ENCODE measurements around the gene B4GALT3. TPM values are rescaled to one million over a fixed set of nuclear protein-coding genes. Genes with fewer than 3 reads are reported as not detected.

The B4GALT3 gene
- total and polyA plus RNA-seq, 11 donors, result 13.4 to 40.8 (median 22.4) TPM

GRCh38 chr1:161196111-161196510 lies 18.8 kb upstream of the B4GALT3 start:
- TF ChIP-seq CTCF (IDR thresholded peaks at IDR 0.05), result no peak
- TF ChIP-seq POLR2A (IDR thresholded peaks at IDR 0.05), result no peak
- no peak for DNase-seq
- no peaks in the 10 kb centered on the region for H3K27me3 ChIP-seq
- ATAC-seq, result no peak
- H3K36me3 ChIP-seq, result peaks cover 0 to 46% (median 4%) of the 10 kb centered on the region in 9 donors
- H3K9me3 ChIP-seq, result no peaks in the 10 kb centered on the region
- peaks cover 0 to 86% (median 64%) of the 10 kb centered on the region in 12 donors for H3K4me1 ChIP-seq
- intact Hi-C loops (cut with DNase I), result loop anchor here in 1 of 10 donors (10.0 kb wide), 1 partner anchor 189 kb away; no protein-coding TSS in a partner anchor
- peak overlapping the region in 9 of 12 donors; percentile 93 to 99 (median 96) for H3K27ac ChIP-seq
- H3K4me3 ChIP-seq, result peak overlapping the region in 11 of 12 donors; percentile 34 to 62 (median 56)
- WGBS, 4 donors, result 88 to 89% (median 89%) methylated on average over 6 to 7 of the region's 7 CpGs

DNA sequence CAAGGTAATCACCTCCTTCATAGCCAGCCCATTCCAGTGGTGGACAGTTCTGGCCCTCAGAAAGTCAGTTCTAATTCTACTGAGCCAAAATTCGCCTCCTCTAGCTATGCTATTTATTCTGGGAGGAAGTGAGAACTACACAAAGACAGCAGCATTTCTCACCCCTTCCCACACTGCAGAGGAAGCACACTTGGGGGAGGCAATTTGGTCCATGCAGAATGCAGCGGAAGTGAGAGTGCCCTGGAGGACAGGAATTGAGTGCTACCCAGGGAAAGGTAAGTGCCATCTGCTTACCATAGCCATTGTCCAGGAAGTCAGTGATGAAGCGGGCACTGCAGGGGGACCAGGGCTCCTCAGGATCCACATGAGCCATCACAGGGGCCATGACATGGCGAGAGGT lies 17.9 kb upstream of the B4GALT3 start:
- peaks cover 0 to 51% (median 7%) of the 10 kb centered on the region in 9 donors for H3K36me3 ChIP-seq
- H3K9me3 ChIP-seq, result no peaks in the 10 kb centered on the region
- peak overlapping the region in 5 of 12 donors; percentile 1 to 98 (median 81) for H3K27ac ChIP-seq
- ATAC-seq (no peak), DNase-seq (no peak)
- 71 to 82% (median 78%) methylated on average over 4 of the region's 4 CpGs for WGBS, 4 donors
- H3K4me3 ChIP-seq, result peak overlapping the region in 9 of 12 donors; percentile 3 to 62 (median 22)
- TF ChIP-seq CTCF (IDR thresholded peaks at IDR 0.05) (no peak), POLR2A (IDR thresholded peaks at IDR 0.05) (no peak)
- H3K4me1 ChIP-seq, result peaks cover 0 to 76% (median 56%) of the 10 kb centered on the region in 12 donors
- no peaks in the 10 kb centered on the region for H3K27me3 ChIP-seq
- intact Hi-C loops (cut with DNase I), result loop anchor here in 1 of 10 donors (10.0 kb wide), 1 partner anchor 190 kb away; no protein-coding TSS in a partner anchor

DNA sequence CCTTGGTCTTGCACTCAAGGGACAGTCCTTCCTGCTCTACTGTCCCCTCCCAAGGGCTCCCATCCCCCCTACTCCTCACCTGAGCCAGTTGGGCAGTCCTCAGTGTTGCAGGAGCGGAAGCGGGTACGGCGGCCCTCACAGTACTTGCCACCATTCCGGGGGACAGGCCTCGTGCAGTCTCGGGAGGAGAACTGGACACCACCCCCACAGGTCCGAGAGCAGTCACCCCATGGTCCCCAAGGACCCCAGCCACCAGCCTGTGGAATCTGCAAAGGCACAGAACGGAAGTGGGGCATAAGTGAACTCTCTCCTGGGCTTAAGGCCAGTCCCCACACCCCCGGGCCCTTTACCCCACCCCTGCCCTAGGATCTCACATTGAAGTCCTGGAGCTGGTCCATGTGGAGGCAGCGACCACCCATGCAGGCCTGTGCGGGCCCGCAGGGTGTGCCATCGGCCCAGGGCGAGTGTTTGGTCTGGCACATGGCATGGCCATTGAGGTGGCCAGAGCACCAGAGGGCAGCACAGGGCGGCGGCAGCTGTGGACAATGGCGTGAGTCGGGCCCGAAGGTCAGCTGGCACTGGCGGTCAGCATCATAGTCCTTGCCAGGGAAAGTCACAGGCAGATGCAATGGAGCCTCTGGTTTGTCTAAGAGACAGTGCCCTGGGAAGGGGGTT lies 16.4 kb upstream of the B4GALT3 start:
- TF ChIP-seq POLR2A (IDR thresholded peaks at IDR 0.05), result no peak
- no peak for TF ChIP-seq CTCF (IDR thresholded peaks at IDR 0.05)
- WGBS, 4 donors, result 73 to 86% (median 76%) methylated on average over 9 to 21 of the region's 21 CpGs
- Histone ChIP-seq H3K27ac (peak overlapping the region in 6 of 12 donors; percentile 1 to 98 (median 68)), H3K4me1 (peaks cover 0 to 68% (median 41%) of the 10 kb centered on the region in 12 donors), H3K27me3 (no peaks in the 10 kb centered on the region), H3K4me3 (peak overlapping the region in 3 of 12 donors; percentile 56 to 62 (median 60)), H3K36me3 (peaks cover 0 to 51% (median 7%) of the 10 kb centered on the region in 9 donors), H3K9me3 (no peaks in the 10 kb centered on the region)
- DNase-seq (peak in 1 of 5 donors; percentile 58), ATAC-seq (no peak)
- intact Hi-C loops (cut with DNase I), result loop anchor here in 4 of 10 donors (5.0 to 10.0 kb wide), 3 partner anchors 34 to 191 kb away; partner anchors contain the start of gene TOMM40L (in 1 of the 4)

Measured in heart left ventricle (tissue), 16 donors.